Kidney (tissue), 14 donors: ENCODE results near the gene MYCN. TPM values are rescaled to one million over a fixed set of nuclear protein-coding genes. Genes with fewer than 3 reads are reported as not detected.

ENCODE experiments used
- DNase-seq, 5 donors: peaks; one replicate each; pipeline ENCODE4 v3.0.0-alpha.2; 2013 to 2020
- FAIRE-seq: peaks from 2 replicates; lab custom pipeline; 2012; peaks lifted over from hg19 to GRCh38; lab: Jason Lieb, UNC
- H3K27ac ChIP-seq, 2 donors: one replicate each; pipeline ENCODE4 v1.7.0; 2013; ENCODE audit warnings: low read depth in 2 of 2, low read length in 2 of 2, inconsistent platforms in 1 of 2
- H3K27me3 ChIP-seq: one replicate; pipeline ENCODE4 v1.7.1; 2013; ENCODE audit warnings: low read length, inconsistent platforms; ENCODE audit not compliant: control insufficient read depth, insufficient read depth
- H3K36me3 ChIP-seq, 3 donors: one replicate each; pipeline versions ENCODE4 v1.7.0 to v1.7.1; 2013; ENCODE audit warnings: low read length in 3 of 3, control low read depth in 1 of 3, inconsistent platforms in 1 of 3; ENCODE audit not compliant: insufficient read depth in 3 of 3, control insufficient read depth in 2 of 3
- H3K4me1 ChIP-seq, 3 donors: one replicate each; pipeline versions ENCODE4 v1.7.0 to v1.7.1; 2013; ENCODE audit warnings: low read length in 3 of 3, inconsistent platforms in 1 of 3, low read depth in 1 of 3; ENCODE audit not compliant: control insufficient read depth in 2 of 3, insufficient read depth in 2 of 3
- H3K4me3 ChIP-seq, 3 donors: one replicate each; pipeline versions ENCODE4 v1.7.0 to v1.8.1; 2013; ENCODE audit warnings: low read length in 3 of 3, control low read depth in 1 of 3, inconsistent platforms in 1 of 3
- H3K9ac ChIP-seq, 3 donors: one replicate each; pipeline versions ENCODE4 v1.7.0 to v1.7.1; 2013; ENCODE audit warnings: low read length in 3 of 3, control low read depth in 1 of 3, inconsistent platforms in 1 of 3
- H3K9me3 ChIP-seq, 3 donors: one replicate each; pipeline versions ENCODE4 v1.7.0 to v1.7.1; 2013; ENCODE audit warnings: low read length in 3 of 3, control low read depth in 1 of 3, inconsistent platforms in 1 of 3; ENCODE audit not compliant: control insufficient read depth in 2 of 3, insufficient read depth in 1 of 3
- CTCF ChIP-seq: IDR thresholded peaks from 3 replicates; pipeline ENCODE4 v1.5.1; 2012; ENCODE audit warnings: mild to moderate bottlenecking, moderate library complexity, borderline replicate concordance; ENCODE audit not compliant: insufficient read depth; ENCODE audit errors: extremely low read depth
- intact Hi-C: fragments of 100-400 bp; cut with DNase I; formaldehyde crosslinking; loops from one replicate; pipeline ENCODE4 v1.11.1; 2022
- polyA plus RNA-seq: library from polyadenylated mRNA; stranded (reverse); fragments of 350-450 nt; fragmentation: Illumina TruSeq; extraction: RNeasy Lipid Tissue Mini Kit (QIAGEN cat#74804); gene quantifications from one replicate; pipeline ENCODE4 v1.2.3, GENCODE V29; 2014; ENCODE audit warnings: low read depth, low replicate concordance; ENCODE audit not compliant: insufficient read depth
- total RNA-seq: library from RNA; stranded (reverse); fragmentation: NEBNext Ultra II Directional; extraction: Animal tissue kit (Norgen Biotek cat#: 25700); gene quantifications from one replicate; pipeline ENCODE4 v1.2.1, GENCODE V29; 2021
- donor health status: control.
- donor health status: control.
- donor health status: control.
- donor health status: control.
- donor health status: control.
- donor health status: DM: yes; HTN: yes; CAD: no.
- donor health status: Normal renal cell carcinoma (clear cell type).

Gene MYCN
- total and polyA plus RNA-seq, 2 donors from 2014 or later, result 1.7 to 2.2 TPM

- Histone ChIP-seq H3K36me3 (no peaks in the 10 kb centered on the region), H3K9me3 (no peaks in the 10 kb centered on the region), H3K27me3 (no peaks in the 10 kb centered on the region), H3K27ac (no peak overlapping the region), H3K9ac (no peak overlapping the region), H3K4me3 (no peak overlapping the region), H3K4me1 (no peaks in the 10 kb centered on the region)
- TF ChIP-seq CTCF, result no peak
- DNase-seq, result no peak
- FAIRE-seq, result no peak
- intact Hi-C loops, result no loop called here
Measured at GRCh38 chr2:15931950-15932349, 8.4 kb upstream of the MYCN start.

GRCh38 chr2:15932394-15933183, 7.8 kb upstream of the MYCN start:
- DNase-seq (no peak), FAIRE-seq (no peak)
- no peak overlapping the region for H3K27ac ChIP-seq
- H3K9me3 ChIP-seq, result no peaks in the 10 kb centered on the region
- no peak for TF ChIP-seq CTCF
- H3K27me3 ChIP-seq, result no peaks in the 10 kb centered on the region
- no peak overlapping the region for H3K4me3 ChIP-seq
- H3K36me3 ChIP-seq, result no peaks in the 10 kb centered on the region
- no peak overlapping the region for H3K9ac ChIP-seq
- intact Hi-C loops, result no loop called here
- H3K4me1 ChIP-seq, result no peaks in the 10 kb centered on the region

GRCh38 chr2:15933184-15933845, 7.0 kb upstream of the MYCN start:
- no peak for FAIRE-seq
- intact Hi-C loops, result no loop called here
- no peaks in the 10 kb centered on the region for H3K27me3 ChIP-seq

More at GRCh38 chr2:15933184-15933845, 7.0 kb upstream of the MYCN start:
- H3K4me3 ChIP-seq, result no peak overlapping the region
- TF ChIP-seq CTCF, result no peak
- H3K36me3 ChIP-seq, result no peaks in the 10 kb centered on the region
- no peak overlapping the region for H3K9ac ChIP-seq
- H3K4me1 ChIP-seq, result no peaks in the 10 kb centered on the region
- H3K9me3 ChIP-seq, result no peaks in the 10 kb centered on the region
- no peak overlapping the region for H3K27ac ChIP-seq
- DNase-seq, result no peak
